GM23338 (cell line): Measurements from ENCODE around the gene HOXB6. TPM values are rescaled to one million over a fixed set of nuclear protein-coding genes. Genes with fewer than 3 reads are reported as not detected.

Source experiments
- ATAC-seq: fragments of 200-7000 bp; cut with Tn5 transposase; 3 replicates; pipeline ENCODE4 v1.9.1; 2020
- DNase-seq: peaks from one replicate; pipeline ENCODE4 v3.0.0-alpha.2; 2015; ENCODE audit warnings: low spot score
- H2AFZ ChIP-seq: fragments of 200-600 bp; sonication (generic); 2 replicates; pipeline ENCODE4 v1.8.0; 2016; ENCODE audit warnings: antibody characterized with exemption, mild to moderate bottlenecking, moderate library complexity
- H3F3A ChIP-seq: fragments of 200-600 bp; sonication (generic); replicated peaks from 2 replicates; pipeline ENCODE4 v1.8.0; 2017; ENCODE audit warnings: antibody characterized with exemption, mixed run types, low read depth
- H3K27ac ChIP-seq: fragments of 200-600 bp; sonication (generic); 2 replicates; pipeline ENCODE4 v1.6.1; 2016; ENCODE audit warnings: low read depth
- H3K27me3 ChIP-seq: fragments of 200-600 bp; sonication (generic); 2 replicates; pipeline ENCODE4 v1.8.0; 2016; ENCODE audit warnings: mild to moderate bottlenecking, mixed run types, moderate library complexity; ENCODE audit not compliant: insufficient read depth
- H3K36me3 ChIP-seq: fragments of 200-600 bp; sonication (generic); 2 replicates; pipeline ENCODE4 v1.8.0; 2016; ENCODE audit warnings: mild to moderate bottlenecking; ENCODE audit not compliant: insufficient read depth
- H3K4me1 ChIP-seq: fragments of 200-600 bp; sonication (generic); 2 replicates; pipeline ENCODE4 v1.8.0; 2016; ENCODE audit warnings: mild to moderate bottlenecking, moderate library complexity; ENCODE audit not compliant: insufficient read depth
- H3K4me2 ChIP-seq: fragments of 200-600 bp; sonication (generic); 2 replicates; pipeline ENCODE4 v1.7.1; 2017; ENCODE audit warnings: mixed run types
- H3K4me3 ChIP-seq: fragments of 200-600 bp; sonication (generic); 2 replicates; pipeline ENCODE4 v1.6.1; 2016; ENCODE audit warnings: mixed run types
- H3K79me2 ChIP-seq: fragments of 200-600 bp; sonication (generic); replicated peaks from 2 replicates; pipeline ENCODE4 v1.8.0; 2017; ENCODE audit warnings: mild to moderate bottlenecking; ENCODE audit not compliant: insufficient read depth
- H3K9me2 ChIP-seq: fragments of 200-600 bp; sonication (generic); 2 replicates; pipeline ENCODE4 v1.8.0; 2017; ENCODE audit not compliant: insufficient read depth
- H4K20me1 ChIP-seq: fragments of 200-600 bp; sonication (generic); replicated peaks from 2 replicates; pipeline ENCODE4 v1.8.0; 2017; ENCODE audit warnings: mild to moderate bottlenecking; ENCODE audit not compliant: insufficient read depth
- H3K27ac Mint-ChIP-seq: 2 replicates; pipeline ENCODE4 v1.8.0; 2020; ENCODE audit warnings: inconsistent platforms, mild to moderate bottlenecking, moderate library complexity, mixed read lengths
- H3K27me3 Mint-ChIP-seq: 3 replicates; pipeline ENCODE4 v1.8.0; 2022; ENCODE audit warnings: low read depth, mild to moderate bottlenecking, moderate library complexity, mixed read lengths, inconsistent platforms; ENCODE audit not compliant: insufficient read depth, poor library complexity
- H3K36me3 Mint-ChIP-seq: 3 replicates; pipeline ENCODE4 v1.8.0; 2021; ENCODE audit warnings: low read depth, mild to moderate bottlenecking, inconsistent platforms, moderate library complexity, mixed read lengths
- H3K4me1 Mint-ChIP-seq: 3 replicates; pipeline ENCODE4 v1.8.0; 2020; ENCODE audit warnings: mild to moderate bottlenecking, inconsistent platforms, mixed read lengths
- H3K4me3 Mint-ChIP-seq: 3 replicates; pipeline ENCODE4 v1.8.0; 2021; ENCODE audit warnings: moderate library complexity, mild to moderate bottlenecking, inconsistent platforms, mixed read lengths
- H3K9me3 Mint-ChIP-seq: 3 replicates; pipeline ENCODE4 v1.8.0; 2020; ENCODE audit warnings: moderate library complexity, mild to moderate bottlenecking, inconsistent platforms, mixed read lengths
- CREB1 ChIP-seq: fragments of 250-450 bp; sonication (Bioruptor Pico); IDR thresholded peaks from 2 replicates; pipeline ENCODE4 v1.5.0; 2020; ENCODE audit warnings: low read depth, mild to moderate bottlenecking, moderate library complexity
- EZH2 ChIP-seq: fragments of 200-600 bp; sonication (generic); IDR thresholded peaks from one replicate; pipeline ENCODE4 v1.8.0; 2017; ENCODE audit warnings: antibody characterized with exemption, mild to moderate bottlenecking, low read depth; ENCODE audit not compliant: unreplicated experiment
- JUNB ChIP-seq: IDR thresholded peaks from one replicate; pipeline ENCODE4 v1.6.1; 2016; ENCODE audit warnings: antibody characterized with exemption; ENCODE audit not compliant: unreplicated experiment
- POLR2AphosphoS5 ChIP-seq: IDR thresholded peaks from 2 replicates; pipeline ENCODE4 v1.6.1; 2016; ENCODE audit warnings: antibody characterized with exemption, low read depth
- polyA plus RNA-seq: library from polyadenylated mRNA; unstranded; fragments of >200 nt; fragmentation: Nextera tagmentation; extraction: Ambion mirVana; gene quantifications from 2 replicates; pipeline ENCODE4 v1.2.1, GENCODE V29; 2016
- total RNA-seq: library from RNA; depleted of rRNA; stranded (reverse); fragments of >200 nt; shearing (Covaris generic); gene quantifications from 2 replicates; pipeline ENCODE4 v1.2.3, GENCODE V29; 2014
- TF ChIP-seq, protein P1 (sequence below), 2 experiments: fragments of 200-600 bp in 1 of 2; sonication (generic) in 1 of 2; conservative IDR thresholded peaks; 2 replicates each; pipeline versions ENCODE4 v1.5.1 to v1.6.1; 2016 to 2017; ENCODE audit warnings: antibody characterized with exemption in 2 of 2, low read depth in 2 of 2, mild to moderate bottlenecking in 2 of 2, moderate library complexity in 1 of 2

HOXB6 gene
- total and polyA plus RNA-seq, 2 experiments from 2014 or later = not detected

DNA sequence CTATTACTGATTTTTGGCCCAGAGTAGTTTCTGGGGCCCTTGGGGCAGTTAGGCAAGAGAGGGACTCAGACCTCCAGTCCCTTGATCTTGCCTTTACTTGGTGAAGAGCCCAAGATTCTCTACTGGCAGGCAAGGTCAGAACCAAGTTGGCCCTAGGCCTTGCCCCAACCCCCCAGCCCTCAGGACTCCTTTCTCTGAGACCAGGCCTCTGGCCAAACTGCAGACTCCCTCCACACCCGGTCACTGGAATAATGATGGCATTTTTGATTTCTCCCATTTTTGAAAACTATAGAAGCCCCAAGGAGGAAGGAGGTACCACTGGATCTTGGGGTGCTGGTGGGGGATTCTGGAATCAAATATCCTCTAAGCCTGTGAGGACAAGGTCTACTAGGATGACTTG is 39.4 kb upstream of the HOXB6 start:
- no peaks in the 10 kb centered on the region; the same call in 2 of the 3 replicates for H3K9me3 Mint-ChIP-seq
- Histone ChIP-seq H3K9me2 (no peaks in the 10 kb centered on the region), H3K4me3 (no peak overlapping the region), H4K20me1 (peaks cover 41% of the 10 kb centered on the region), H3K36me3 (no peaks in the 10 kb centered on the region; the same call in 1 of the 2 replicates), H3K27ac (no peak overlapping the region), H3F3A (peaks cover 66% of the 10 kb centered on the region), H2AFZ (no peak overlapping the region), H3K4me2 (no peak overlapping the region), H3K4me1 (peaks cover 25% of the 10 kb centered on the region), H3K27me3 (peaks cover 100% of the 10 kb centered on the region), H3K79me2 (no peaks in the 10 kb centered on the region)
- ATAC-seq (no peak), DNase-seq (no peak)
- peaks cover 100% of the 10 kb centered on the region for H3K27me3 Mint-ChIP-seq
- peaks cover 22% of the 10 kb centered on the region for H3K4me1 Mint-ChIP-seq
- no peak overlapping the region for H3K27ac Mint-ChIP-seq
- H3K36me3 Mint-ChIP-seq = no peaks in the 10 kb centered on the region; the same call in 2 of the 3 replicates
- TF ChIP-seq, protein P1, sequence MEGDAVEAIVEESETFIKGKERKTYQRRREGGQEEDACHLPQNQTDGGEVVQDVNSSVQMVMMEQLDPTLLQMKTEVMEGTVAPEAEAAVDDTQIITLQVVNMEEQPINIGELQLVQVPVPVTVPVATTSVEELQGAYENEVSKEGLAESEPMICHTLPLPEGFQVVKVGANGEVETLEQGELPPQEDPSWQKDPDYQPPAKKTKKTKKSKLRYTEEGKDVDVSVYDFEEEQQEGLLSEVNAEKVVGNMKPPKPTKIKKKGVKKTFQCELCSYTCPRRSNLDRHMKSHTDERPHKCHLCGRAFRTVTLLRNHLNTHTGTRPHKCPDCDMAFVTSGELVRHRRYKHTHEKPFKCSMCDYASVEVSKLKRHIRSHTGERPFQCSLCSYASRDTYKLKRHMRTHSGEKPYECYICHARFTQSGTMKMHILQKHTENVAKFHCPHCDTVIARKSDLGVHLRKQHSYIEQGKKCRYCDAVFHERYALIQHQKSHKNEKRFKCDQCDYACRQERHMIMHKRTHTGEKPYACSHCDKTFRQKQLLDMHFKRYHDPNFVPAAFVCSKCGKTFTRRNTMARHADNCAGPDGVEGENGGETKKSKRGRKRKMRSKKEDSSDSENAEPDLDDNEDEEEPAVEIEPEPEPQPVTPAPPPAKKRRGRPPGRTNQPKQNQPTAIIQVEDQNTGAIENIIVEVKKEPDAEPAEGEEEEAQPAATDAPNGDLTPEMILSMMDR (conservative IDR thresholded peaks at IDR 0.05; ENCODE audit: low read depth in 2 of 2) = no peak
- TF ChIP-seq EZH2 = peak; percentile 27
- H3K4me3 Mint-ChIP-seq = no peak overlapping the region

DNA sequence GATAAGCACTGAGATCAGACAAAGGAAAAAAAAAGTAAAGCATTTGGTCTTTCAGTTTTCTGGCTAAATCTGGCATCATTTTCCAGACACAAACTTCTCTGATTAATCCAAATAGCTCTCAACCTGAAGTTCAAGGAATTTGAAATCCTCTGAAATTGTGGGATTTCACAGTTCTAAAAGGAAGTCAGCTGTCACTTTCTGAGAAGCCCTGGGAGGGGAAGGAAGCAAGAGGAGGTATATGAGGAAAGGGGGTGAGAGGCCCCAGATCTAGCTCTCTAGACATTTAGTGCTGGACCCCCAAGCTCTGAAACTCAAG is 38.9 kb upstream of the HOXB6 start:
- no peak overlapping the region for H3K4me2 ChIP-seq
- DNase-seq = no peak
- no peak overlapping the region for H3K27ac Mint-ChIP-seq
- H3K4me3 Mint-ChIP-seq = no peak overlapping the region
- peaks cover 41% of the 10 kb centered on the region for H4K20me1 ChIP-seq
- no peak overlapping the region for H3K4me3 ChIP-seq
- H3K27me3 ChIP-seq = peaks cover 100% of the 10 kb centered on the region
- H3K9me2 ChIP-seq = no peaks in the 10 kb centered on the region
- H3K27me3 Mint-ChIP-seq = peaks cover 100% of the 10 kb centered on the region
- peaks cover 25% of the 10 kb centered on the region for H3K4me1 ChIP-seq
- no peaks in the 10 kb centered on the region for H3K79me2 ChIP-seq
- no peaks in the 10 kb centered on the region; the same call in 1 of the 2 replicates for H3K36me3 ChIP-seq
- no peaks in the 10 kb centered on the region; the same call in 2 of the 3 replicates for H3K36me3 Mint-ChIP-seq
- H3K27ac ChIP-seq = no peak overlapping the region
- TF ChIP-seq POLR2AphosphoS5 = no peak
- peak; percentile 81 for TF ChIP-seq EZH2
- TF ChIP-seq JUNB = no peak
- H3K4me1 Mint-ChIP-seq = peaks cover 22% of the 10 kb centered on the region
- H2AFZ ChIP-seq = no peak overlapping the region
- ATAC-seq = no peak
- peaks cover 66% of the 10 kb centered on the region for H3F3A ChIP-seq
- no peaks in the 10 kb centered on the region; the same call in 2 of the 3 replicates for H3K9me3 Mint-ChIP-seq

DNA sequence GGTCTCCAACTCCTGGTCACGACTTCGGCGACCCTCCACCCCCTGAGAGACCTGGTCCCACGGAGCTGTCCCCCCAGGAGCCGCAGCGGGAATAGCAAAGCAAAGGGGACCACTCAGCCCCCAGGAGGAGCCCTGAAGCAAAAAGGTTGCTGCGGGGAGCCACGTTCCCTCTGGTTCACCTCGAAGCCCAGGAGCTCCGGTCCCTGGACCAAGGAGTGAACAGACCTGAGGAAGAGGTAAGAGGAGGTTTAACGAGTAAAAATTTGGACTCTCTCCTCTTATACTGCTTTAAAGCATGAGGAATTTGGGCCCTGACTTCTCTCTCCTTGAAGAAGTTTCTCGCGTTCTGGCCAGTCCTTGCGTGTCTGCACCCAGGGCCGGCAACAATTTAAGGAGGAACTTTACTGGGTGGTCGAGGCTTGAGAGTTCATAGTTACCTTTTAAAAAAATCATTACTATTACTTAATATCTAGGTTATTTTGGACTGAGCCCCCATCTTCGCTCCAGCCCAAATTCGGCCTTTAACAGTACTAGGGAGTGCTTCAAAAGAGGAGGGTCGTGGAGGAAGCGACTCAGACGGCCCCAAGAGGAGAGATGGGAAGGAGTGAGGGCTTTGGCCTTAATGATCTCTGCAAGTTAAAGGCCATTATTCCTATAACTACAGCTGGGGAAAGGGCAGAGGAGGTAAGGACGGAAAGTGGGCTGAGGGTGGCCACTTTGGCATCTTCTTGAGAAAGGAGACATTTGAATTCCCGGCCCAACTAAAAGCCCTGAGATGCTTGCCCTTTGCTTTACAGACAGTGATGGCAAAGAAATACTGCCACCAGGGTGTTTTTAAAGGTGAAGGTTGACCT is 38.3 kb upstream of the HOXB6 start:
- DNase-seq = peak; percentile 29
- H3K27me3 ChIP-seq = peaks cover 100% of the 10 kb centered on the region
- no peak for ATAC-seq
- Mint-ChIP-seq H3K4me1 (peaks cover 22% of the 10 kb centered on the region), H3K27ac (no peak overlapping the region), H3K36me3 (no peaks in the 10 kb centered on the region; the same call in 2 of the 3 replicates), H3K27me3 (peaks cover 100% of the 10 kb centered on the region), H3K9me3 (no peaks in the 10 kb centered on the region; the same call in 2 of the 3 replicates), H3K4me3 (no peak overlapping the region; the same call in 2 of the 3 replicates)
- H3K4me3 ChIP-seq = peak overlapping the region; percentile 41; the same call in 1 of the 2 replicates
- H3K4me1 ChIP-seq = peaks cover 25% of the 10 kb centered on the region
- no peak overlapping the region for H3K27ac ChIP-seq
- H4K20me1 ChIP-seq = peaks cover 46% of the 10 kb centered on the region
- H3F3A ChIP-seq = peaks cover 60% of the 10 kb centered on the region
- no peak overlapping the region for H2AFZ ChIP-seq
- no peaks in the 10 kb centered on the region for H3K79me2 ChIP-seq
- peak; percentile 75 for TF ChIP-seq EZH2
- no peak for TF ChIP-seq CREB1
- no peaks in the 10 kb centered on the region for H3K9me2 ChIP-seq
- peak overlapping the region; percentile 67 for H3K4me2 ChIP-seq
- H3K36me3 ChIP-seq = no peaks in the 10 kb centered on the region; the same call in 1 of the 2 replicates
